Cardiac fibroblast (primary cell): ENCODE measurements around the gene CELF2.
"Not testable (repeated sequence)": the region's sequence is repeated elsewhere in the genome, so short reads cannot be mapped to it uniquely, and the experiment has no call there.

ENCODE experiments used
- DNase-seq, 2 donors: peaks; one replicate each; pipeline versions ENCODE4 v3.0.0 to v3.0.0-alpha.2; 2010; ENCODE audit warnings: low read depth in 2 of 2
- H3K4me3 ChIP-seq, 2 donors: replicated peaks in 1 of 2; 1 replicate in 1 of 2; 2 replicates in 1 of 2; pipeline ENCODE4 v1.5.1; 2011; ENCODE audit warnings: low read depth in 2 of 2, low read length in 2 of 2, mild to moderate bottlenecking in 2 of 2, moderate library complexity in 1 of 2
- TF ChIP-seq, protein P1 (sequence below): IDR thresholded peaks from one replicate; pipeline ENCODE4 v1.5.1; 2011; ENCODE audit warnings: low read depth, mild to moderate bottlenecking, low read length, inconsistent platforms

Gene CELF2

DNA sequence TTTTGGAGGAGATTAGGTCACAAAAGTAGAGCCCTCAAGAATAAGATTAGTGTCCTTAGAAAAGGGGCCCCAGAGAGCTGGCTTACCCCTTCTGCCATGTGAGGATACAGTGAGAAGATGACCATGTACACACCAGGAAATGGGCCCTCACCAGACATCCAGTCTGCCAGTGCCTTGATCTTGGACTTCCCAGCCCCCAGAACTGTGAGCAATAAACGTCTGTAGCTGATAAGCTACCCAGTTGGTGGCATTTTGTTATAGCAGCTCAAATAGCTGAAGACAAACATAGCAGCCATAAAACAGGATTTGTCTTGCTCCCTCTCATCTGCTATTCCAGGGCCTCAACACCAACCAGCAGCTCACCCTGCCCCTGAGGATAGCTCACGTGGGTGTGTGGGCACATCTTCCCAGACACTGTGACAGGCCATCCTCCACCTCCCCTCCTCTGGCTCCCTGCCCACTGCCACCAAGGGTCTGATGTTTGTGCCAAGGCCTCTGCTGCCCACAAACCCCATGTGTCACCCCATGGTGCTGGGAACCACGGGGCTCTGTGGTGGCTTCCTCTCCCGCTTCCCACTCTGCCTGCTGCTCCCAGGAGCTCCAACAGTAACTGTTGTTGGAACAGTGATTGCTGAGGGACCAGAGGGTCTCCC lies 341.4 kb downstream of the CELF2 start:
- no peak for DNase-seq
- no peak overlapping the region for H3K4me3 ChIP-seq
- TF ChIP-seq, protein P1, sequence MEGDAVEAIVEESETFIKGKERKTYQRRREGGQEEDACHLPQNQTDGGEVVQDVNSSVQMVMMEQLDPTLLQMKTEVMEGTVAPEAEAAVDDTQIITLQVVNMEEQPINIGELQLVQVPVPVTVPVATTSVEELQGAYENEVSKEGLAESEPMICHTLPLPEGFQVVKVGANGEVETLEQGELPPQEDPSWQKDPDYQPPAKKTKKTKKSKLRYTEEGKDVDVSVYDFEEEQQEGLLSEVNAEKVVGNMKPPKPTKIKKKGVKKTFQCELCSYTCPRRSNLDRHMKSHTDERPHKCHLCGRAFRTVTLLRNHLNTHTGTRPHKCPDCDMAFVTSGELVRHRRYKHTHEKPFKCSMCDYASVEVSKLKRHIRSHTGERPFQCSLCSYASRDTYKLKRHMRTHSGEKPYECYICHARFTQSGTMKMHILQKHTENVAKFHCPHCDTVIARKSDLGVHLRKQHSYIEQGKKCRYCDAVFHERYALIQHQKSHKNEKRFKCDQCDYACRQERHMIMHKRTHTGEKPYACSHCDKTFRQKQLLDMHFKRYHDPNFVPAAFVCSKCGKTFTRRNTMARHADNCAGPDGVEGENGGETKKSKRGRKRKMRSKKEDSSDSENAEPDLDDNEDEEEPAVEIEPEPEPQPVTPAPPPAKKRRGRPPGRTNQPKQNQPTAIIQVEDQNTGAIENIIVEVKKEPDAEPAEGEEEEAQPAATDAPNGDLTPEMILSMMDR: no peak

DNA sequence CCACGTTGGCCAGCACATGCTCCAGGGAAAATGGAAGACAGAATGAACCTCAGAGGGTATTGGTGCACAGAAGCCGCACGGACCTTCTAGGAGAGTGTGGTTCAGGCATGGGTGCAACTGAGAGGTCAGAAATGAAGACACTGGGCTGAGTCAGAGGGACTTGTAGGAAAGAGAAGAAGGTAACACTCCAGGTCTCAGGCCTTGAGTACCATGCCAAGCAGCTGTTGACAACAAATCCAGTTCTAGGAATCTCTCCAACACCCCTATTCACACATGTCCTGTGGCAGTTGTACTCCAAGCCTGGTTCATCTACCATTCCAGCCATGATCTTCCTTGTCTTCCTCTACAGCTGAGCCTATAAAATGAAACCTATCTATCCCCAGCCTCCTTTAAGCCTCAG lies 342.2 kb downstream of the CELF2 start:
- DNase-seq: no peak
- TF ChIP-seq, protein P1: no peak
- no peak overlapping the region for H3K4me3 ChIP-seq

- no peak overlapping the region for H3K4me3 ChIP-seq
- TF ChIP-seq, protein P1: no peak
- DNase-seq: no peak
Measured at GRCh38 chr10:11363497-11363896, 345.8 kb downstream of the CELF2 start.

DNA sequence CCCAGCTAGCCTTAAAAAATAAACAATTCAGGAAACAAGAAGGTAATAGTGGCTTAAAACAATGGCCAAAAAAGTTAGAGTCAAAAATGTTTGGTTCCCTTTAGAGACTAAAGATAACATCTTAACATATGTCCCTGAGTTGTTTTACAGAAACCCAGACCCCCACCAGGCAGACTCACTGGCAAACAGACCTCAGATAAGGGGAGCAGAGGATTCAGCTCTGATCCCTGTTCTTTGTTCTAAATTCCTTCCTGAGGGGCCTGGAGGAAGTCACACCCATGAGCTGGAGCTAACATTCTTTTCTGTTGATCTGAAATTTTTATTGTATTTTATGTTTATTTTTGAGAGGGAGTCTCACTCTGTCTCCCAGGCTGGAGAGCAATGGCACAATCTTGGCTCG lies 346.6 kb downstream of the CELF2 start:
- H3K4me3 ChIP-seq: no peak overlapping the region
- no peak for DNase-seq
- TF ChIP-seq, protein P1: no peak

DNA sequence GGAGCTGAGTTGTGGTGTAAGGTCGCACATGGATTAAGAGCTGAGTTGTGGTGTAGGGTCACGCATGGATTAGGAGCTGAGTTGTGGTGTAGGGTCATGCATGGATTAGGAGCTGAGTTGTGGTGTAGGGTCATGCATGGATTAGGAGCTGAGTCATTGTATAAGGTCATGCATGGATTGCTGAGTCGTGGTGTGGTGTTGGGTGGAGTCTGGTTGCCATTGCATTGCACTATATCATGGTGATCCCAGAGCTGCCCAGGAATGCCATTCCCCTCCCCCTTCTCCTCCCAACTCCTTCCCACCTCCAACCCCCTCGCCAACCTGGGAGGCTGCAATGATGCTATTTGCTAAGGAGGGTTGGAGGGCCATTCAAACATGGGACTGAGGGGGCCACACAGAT lies 349.2 kb downstream of the CELF2 start:
- DNase-seq, H3K4me3 ChIP-seq: not testable (repeated sequence)

DNA sequence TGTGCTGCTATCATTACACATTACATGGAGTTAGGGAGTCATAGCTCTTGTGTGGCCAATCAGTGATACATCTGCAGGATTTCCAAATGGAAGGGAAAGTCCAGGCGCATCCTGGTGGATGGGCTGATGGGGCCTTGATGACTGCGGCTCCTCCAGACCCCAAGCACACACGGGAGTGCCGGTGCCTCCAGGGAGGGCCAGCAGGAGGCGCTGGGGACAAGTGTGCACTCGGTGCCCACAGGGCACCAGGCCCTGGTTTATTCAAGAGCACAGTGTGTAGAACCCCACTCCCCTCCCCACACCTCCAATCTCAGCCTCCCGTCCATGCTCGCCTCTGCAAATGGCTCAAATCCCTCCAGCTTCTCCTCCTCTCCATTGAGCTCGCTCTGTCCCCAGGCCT lies 349.8 kb downstream of the CELF2 start:
- TF ChIP-seq, protein P1: no peak
- no peak for DNase-seq
- H3K4me3 ChIP-seq: no peak overlapping the region

DNA sequence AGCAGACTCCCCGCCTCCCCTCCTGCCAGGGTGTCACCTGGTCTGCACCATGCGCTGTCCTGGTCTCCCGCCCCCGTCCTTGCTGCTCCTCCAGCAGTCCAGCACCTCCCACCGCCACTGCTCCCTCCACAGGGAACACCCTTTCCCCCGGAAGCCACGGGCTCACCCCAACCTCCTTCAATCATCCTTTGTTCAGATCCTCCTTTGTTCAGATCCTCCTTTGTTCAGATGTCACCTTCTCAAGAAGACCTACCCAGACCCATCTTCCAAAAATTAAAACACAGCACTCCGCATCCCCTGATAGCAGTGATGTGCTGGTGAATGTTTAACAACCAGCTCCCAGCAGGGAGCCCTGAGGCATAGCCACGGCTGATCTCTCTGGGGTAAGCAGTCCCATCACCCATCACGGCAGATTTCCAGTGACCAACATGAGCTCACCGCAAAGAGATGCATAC lies 356.1 kb downstream of the CELF2 start:
- DNase-seq: no peak
- TF ChIP-seq, protein P1: no peak
- H3K4me3 ChIP-seq: no peak overlapping the region
